ENCODE results near the gene CCDC137.
A peak's percentile ranks its signal among the peaks of the same experiment; 100 is the strongest.
"Not testable (repeated sequence)": the region's sequence is repeated elsewhere in the genome, so short reads cannot be mapped to it uniquely, and the experiment has no call there.

The CCDC137 gene, protein sequence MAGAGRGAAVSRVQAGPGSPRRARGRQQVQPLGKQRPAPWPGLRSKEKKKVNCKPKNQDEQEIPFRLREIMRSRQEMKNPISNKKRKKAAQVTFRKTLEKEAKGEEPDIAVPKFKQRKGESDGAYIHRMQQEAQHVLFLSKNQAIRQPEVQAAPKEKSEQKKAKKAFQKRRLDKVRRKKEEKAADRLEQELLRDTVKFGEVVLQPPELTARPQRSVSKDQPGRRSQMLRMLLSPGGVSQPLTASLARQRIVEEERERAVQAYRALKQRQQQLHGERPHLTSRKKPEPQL

DNA sequence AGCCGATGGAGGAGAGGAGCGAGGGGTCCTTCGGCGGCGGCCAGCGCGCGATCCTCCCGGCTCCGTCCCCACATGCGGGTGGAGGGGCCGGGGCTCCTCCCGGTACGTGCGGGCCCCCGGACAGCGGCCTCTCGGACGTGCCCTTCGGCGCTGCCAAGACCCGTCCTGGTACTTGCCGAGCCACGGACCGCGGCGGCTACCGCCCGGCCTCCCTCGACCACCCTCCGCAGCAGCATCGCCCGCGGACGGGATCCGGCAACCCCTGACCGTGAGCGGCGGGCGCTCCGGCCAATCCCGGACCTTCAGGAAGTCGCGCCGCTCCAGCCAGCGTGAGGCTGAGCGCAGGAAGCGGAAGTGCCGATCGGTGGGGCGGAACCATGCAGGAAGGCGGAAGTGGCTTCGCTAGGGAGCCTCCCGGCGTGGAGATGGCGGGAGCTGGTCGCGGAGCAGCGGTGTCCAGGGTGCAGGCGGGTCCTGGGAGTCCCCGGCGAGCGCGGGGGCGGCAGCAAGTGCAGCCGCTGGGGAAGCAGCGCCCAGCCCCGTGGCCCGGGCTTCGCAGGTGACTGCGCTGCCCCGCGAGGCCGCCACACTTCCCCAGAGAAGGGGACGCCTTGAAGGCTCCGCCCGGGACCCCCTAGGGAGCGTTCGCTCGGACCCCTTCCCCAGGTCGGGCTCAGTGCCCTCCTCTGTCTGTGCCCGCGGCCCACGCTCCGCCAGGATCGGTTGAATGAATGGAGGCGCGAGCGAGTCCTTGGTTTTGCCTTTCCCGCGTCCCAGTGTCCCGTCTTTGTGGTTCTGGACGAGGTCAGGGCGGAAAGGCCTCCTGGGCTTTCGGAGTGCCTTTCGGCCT lies at the start of gene CCDC137, which contains the start of gene OXLD1:
Gene CCDC137, plus strand, starts transcription at position 396 of the 850 bp plus-strand sequence. Its CDS starts 30 bp downstream, at position 426.
Gene OXLD1, minus strand, starts transcription at position 264 of the 850 bp plus-strand sequence. Its CDS starts 28 bp downstream, at position 236.
- peak; percentile 82 to 91 for DNase-seq

DNA sequence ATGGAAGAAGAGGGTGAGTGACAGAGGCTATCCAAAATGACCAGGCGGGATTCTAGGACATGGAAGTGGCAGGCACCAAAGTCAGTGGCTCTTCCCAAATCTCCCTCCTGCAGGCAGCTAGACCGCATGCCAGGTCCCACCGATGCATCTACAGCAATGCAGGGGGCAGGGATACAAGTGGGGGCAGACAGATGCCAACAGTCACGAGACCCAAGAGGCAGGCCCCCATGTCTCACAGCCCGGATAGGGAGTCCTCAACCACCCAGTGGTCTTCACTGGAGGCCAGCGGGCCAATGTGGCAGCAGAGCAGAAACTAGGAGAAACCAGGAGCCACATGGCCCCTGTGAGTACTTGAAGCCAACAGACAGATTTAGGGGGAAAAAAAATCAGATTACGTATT lies 49.7 kb upstream of the CCDC137 start:
- no peak for DNase-seq

DNA sequence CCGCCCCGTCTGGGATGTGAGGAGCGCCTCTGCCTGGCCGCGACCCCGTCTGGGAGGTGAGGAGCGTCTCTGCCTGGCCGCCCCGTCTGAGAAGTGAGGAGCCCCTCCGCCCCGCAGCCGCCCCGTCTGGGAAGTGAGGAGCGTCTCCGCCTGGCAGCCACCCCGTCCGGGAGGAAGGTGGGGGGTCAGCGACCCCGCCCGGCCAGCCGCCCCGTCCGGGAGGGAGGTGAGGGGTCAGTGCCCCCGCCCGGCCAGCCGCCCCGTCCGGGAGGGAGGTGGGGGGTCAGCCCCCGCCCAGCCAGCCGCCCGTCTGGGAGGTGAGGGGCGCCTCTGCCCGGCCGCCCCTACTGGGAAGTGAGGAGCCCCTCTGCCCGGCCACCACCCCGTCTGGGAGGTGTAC lies 48.2 kb upstream of the CCDC137 start:
- not testable (repeated sequence) for DNase-seq

DNA sequence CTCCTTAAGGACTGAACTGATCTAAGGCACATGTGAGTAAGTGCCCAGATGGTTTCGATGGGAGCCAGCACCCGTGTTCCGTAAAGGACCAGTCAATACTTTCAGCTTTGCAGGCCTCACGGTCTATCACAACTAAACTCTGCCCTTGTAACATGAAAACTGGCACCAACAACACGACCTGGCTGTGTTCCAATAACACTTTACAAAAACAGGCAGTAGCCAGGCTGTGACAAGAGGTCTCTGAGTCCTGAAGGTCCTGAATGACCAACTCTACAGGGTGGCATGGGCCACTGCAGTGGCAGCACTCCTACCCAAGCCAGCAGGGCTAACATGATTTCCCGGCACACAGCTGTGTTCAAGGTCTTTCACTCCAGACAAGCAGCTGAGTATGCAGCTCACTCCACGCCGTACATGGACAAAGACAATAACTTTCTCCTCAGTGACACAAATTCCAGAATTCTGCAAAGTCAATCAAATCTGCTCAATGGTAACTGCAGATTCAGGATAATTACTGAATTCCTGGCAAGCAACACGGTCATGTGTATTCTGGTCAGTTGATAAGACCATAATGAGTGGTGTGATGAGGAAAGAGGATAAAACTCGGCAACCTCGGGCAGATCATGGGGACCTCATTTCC lies 44.9 kb upstream of the CCDC137 start:
- DNase-seq: no peak

DNA sequence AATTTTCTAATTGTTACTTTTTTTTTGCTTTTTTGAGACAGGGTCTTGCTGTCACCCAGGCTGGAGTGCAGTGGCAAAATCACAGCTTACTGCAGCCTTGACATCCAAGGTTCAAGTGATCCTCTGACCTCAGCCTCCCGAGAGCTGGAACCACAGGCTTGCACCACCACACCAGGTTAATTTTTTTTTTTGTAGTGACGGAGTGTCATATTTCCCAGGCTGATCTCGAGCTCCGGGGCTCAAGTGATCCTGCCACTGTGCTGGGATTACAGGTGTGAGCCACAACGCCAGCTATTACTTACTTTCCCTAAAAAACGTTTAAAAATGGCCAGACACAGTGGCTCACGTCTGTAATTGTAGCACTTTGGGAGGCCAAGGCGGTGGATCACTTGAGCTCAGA lies 36.3 kb upstream of the CCDC137 start:
- DNase-seq: no peak

DNA sequence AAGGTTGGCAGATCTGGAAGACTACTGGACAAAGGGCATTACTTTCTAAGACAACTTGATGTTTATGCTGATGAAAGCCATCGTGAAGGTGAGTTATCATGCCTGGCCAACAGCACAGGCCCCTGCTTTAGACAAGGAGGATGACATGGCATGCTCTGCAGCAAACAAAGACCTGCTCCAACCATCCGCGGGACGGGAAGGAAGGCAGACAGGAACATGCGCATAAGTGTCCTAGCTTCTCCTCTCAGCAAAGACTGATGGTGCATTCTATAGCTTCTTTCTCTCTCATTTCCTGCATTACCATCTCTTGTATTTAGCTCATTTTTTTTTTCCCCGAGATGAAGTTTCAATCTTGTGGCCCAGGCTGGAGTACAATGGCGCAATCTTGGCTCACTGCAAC lies 35.1 kb upstream of the CCDC137 start:
- DNase-seq: no peak

DNA sequence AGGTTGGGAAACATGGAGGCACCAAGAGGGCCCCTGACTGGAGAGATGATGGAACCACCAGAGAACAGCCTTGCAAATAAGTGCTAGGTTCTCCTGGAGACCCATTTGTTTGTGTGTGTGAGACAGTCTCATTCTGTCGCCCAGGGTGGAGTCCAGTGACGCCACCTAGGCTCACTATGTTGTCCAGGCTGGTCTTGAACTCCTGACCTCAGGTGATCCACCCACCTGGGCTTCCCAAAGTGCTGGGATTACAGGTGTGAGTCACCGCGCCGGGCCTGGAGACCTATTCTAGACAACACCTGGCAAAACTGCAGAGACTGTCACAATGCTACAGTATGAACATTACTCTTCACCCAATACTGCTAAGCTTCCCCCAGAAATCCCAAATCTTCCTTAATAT lies 31.1 kb upstream of the CCDC137 start:
- no peak for DNase-seq

DNA sequence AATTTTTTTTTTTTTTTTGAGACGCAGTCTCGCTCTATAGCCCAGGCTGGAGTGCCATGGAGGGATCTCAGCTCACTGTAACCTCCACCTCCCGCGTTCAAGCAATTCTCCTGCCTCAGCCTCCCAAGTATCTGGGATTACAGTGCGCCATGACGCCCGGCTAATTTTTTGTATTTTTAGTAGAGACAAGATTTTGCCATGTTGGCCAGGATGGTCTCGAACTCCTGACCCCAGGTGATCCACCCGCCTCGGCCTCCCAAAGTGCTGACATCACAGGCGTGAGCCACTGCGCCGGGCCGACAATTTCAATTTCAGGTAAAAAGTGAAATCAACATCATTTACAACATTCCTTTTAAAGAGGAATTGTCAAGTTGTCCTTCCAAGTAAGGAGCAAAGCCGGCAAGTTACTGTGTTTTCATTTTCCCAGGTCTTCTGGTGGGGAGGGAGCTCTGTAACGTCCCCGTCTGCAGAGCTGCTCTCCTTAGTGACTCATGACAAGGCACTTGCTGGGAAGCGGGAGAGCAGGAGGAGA lies 30.5 kb upstream of the CCDC137 start:
- DNase-seq: peak; percentile 28 to 39

DNA sequence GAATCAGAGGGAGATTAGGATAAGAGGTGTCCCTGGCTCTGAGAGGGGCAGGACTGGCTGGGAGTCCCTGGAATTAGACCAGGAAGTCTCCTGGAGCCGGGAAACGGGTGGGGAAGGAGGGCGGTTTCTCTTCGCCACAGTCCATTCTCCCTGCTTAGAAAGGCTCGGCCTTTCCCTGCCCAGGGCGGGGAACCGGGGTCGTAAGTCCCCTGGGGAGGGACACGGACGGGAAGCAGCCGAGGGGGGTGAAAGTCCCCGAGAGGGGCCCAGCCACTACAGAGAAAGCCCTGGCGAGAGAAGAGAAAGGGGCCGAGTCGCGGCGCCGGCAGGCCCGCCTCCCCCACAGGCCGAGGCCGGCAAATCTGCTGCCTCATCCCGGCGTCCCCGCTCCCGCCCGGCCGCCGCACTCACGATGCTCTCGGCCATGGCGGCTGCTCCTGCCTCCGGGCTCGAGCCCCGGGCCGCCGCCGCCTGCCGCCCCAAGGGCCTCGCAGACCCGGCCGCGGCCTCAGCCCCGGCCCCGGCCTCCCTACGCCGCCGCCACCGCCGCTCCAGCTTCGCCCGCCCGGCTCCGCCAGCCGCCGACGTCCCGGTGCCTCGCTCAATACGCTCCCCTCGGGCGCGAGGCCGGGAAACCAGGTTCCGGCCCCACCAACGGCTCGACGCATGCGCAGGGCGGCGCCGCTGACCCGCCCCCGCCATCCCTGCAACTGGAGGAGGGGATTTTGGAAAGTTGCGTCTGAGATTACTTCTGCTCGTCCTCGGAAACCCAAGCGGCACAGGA lies 29.8 kb upstream of the CCDC137 start, which contains the start of the genes NPLOC4 and TSPAN10:
Gene NPLOC4, minus strand, starts transcription at position 608 of the 784 bp plus-strand sequence. Its CDS starts 182 bp downstream, at position 426.
Gene TSPAN10, plus strand, starts transcription at position 692 of the 784 bp plus-strand sequence. CDS start 5,217 bp downstream, outside the sequence.
- peak; percentile 34 to 69 for DNase-seq

DNA sequence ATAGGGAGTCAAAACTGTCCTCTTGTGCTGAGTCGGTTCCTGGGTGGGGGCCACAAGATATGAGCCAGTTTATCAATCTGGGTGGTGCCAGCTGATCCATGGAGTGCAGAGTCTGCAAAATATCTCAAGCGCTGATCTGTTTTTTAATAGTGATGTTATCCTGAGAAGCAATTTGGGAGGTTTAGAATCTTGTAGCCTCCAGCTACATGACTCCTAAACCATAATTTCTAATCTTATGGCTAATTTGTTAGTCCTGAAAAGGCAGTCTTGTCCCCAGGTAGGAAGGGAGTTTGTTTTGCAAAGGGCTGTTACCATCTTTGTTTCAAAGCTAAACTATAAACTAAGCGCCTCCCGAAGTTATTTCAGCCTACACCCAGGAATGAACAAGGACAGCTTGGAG lies 27.9 kb upstream of the CCDC137 start:
- DNase-seq: no peak

DNA sequence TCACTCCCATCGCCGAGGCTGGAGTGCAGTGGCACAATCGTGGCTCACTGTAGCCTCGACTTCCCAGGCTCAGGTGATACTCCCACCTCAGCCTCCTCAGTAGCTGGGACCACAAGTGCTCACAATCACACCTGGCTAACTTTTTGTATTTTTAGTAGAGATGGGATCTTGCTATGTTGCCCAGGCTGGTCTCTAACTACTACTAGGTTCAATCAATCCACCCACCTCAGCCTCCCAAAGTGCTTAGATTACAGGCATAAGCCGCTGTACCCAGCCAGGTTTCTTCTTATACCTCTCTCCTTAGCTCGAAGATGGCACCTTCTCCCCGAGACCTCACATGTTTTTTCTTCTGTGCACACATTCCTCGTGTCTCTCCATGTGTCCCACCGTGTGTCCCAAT lies 26.5 kb upstream of the CCDC137 start:
- DNase-seq: no peak

DNA sequence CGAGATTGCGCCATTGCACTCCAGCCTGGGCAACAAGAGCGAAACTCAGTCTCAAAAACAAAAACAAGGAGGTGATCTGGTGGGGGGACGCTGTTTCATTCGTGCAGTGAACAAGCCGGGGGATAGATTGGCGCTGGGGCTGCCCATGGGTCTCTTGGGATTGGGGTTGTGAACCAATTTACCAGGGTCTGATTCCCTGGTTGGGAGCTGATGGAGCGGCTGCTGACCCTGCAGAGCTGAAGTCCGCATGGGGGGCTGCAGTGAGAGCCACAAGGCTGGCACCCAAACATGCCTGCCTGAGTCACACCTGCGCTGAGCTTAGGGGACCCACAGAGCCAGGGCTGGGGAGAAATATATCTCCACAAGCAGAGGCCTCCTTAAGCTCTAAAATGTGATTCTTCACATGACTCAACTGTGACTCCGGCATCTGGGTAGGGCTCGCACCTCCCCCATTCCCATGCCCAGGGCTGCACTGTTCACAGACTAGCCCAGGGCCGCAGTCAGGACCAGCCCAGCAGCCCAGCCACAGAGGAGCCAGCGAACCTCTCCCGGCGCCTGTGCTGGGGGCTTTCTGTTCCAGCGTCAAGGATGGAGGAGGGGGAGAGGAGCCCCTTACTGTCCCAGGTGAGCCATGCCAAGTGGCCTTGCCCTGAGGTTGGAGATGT lies 24.6 kb upstream of the CCDC137 start:
- no peak for DNase-seq

DNA sequence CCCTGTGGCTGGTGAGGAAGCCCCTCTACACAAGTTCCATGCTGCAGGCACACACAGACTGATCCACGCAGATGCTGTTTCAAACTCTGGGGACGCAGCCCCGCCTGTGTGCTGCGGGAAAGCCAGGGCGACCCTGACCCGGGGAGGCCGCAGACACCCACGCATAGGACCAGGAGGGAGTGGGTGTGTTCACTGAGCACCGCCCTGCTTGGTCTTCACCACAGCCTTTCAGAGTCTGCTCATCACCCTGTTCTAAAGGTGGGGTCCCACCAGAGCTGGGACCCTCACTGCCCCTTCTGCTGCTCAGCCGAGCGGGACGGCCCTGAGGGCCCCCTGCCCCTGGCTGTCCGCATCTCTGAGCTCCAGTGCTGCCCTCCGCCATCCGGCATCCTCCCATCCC lies 22.0 kb upstream of the CCDC137 start:
- no peak for DNase-seq

DNA sequence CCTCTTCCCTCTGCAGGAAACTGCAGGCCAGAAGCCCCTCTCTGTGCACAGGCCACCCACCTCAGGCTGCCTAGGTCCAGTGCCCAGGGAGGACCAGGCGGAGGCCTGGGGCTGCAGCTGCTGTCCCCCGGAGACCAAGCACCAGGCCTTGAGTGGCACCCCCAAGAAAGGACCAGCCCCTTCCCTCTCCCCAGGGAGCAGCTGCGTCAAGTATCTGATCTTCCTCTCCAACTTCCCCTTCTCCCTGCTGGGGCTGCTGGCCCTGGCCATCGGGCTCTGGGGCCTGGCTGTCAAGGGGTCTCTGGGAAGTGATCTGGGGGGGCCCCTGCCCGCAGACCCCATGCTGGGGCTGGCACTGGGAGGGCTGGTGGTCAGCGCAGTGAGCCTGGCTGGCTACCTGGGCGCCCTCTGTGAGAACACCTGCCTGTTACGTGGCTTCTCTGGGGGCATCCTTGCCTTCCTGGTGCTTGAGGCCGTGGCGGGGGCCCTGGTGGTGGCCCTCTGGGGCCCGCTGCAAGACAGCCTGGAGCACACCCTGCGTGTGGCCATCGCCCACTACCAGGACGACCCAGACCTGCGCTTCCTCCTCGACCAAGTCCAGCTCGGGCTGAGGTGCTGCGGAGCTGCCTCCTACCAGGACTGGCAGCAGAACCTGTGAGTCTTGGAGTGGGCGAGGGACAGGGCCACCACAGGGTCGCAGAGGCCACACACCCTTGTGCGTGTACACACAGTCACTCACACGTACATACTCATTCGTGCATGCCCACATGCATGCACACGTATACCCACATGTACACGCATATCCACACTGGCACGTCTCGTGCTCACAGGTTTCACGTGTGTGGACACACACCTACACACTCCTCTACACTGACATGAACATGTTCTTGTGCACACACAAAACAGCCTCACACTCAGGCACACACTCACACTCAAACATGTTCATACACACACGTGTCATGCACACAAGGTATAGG lies 21.3 kb upstream of the CCDC137 start:
- DNase-seq: no peak

DNA sequence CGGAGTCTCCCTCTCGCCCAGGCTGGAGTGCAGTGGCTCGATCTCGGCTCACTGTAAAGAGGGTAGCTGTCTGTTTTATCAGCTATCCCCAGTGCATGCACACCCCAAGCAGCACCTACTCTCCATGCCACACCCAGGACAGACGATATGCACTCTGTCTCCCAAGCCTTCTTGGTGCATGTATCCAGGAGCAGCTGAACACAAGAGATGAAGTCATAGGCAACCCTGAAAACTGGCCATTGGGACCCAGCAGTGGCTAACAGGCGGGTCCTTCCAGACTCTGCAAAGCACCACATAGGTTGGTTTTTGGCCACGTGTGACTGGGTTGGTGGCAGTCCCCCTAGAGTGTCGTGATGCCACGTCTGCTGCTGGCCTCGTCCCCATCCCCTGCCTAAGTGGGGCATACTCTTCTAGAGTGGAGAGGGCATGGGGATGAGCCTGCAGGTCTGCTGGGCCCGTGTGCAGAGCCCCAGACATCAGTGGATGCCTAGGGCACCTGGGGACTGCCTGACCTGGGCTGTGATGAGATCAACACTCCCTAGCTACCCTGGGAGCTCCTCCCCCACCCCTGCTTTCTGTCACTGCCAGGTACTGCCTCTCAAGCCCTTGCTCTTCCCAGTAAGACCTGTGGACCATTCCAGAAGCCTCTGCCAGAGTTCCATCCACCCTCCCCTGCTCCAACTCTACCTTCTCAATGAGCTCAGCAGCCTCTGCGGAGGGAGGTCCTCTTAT lies 19.5 kb upstream of the CCDC137 start:
- DNase-seq: no peak

DNA sequence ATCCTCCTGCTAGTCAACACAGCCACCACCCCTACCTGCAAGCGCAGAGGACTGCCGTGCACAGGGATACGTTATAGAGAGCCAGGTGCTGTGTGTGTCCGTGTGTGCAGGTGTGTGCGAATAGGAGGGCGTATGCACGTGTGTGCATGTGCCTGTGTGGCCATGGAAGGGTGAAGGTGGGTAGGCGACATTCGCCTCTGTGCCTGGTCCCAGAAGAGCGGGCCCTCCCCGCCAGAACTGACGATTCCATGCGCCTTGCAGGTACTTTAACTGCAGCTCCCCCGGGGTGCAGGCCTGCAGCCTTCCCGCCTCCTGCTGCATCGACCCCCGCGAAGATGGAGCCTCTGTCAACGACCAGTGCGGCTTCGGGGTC lies 18.9 kb upstream of the CCDC137 start:
- no peak for DNase-seq

DNA sequence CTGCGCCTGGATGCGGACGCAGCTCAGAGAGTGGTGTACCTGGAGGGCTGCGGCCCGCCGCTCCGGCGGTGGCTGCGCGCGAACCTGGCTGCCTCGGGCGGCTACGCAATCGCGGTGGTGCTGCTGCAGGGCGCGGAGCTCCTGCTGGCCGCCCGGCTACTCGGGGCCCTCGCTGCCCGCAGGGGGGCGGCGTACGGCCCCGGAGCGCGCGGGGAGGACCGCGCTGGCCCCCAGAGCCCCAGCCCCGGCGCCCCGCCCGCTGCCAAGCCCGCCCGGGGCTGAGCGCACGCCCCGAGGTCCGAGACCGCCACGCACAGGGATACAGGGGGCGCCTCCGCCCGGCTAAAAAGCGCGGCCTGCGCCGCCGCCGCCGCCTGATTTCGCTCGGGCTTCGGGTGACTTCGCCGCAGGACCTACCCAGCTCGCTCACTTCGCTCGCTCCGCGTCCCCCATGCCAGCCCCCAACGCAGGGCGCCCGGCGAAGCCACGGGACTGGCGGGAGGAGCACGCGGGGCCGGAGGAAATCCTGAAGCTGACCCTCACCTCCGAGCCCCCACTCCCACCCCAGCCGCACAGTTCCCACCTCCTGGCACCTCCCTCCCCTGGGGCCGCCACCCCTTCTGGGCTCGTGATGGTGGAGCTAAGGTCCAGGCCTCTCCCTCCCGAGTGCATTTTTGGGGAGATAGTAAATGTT lies 18.4 kb upstream of the CCDC137 start:
- DNase-seq: no peak

DNA sequence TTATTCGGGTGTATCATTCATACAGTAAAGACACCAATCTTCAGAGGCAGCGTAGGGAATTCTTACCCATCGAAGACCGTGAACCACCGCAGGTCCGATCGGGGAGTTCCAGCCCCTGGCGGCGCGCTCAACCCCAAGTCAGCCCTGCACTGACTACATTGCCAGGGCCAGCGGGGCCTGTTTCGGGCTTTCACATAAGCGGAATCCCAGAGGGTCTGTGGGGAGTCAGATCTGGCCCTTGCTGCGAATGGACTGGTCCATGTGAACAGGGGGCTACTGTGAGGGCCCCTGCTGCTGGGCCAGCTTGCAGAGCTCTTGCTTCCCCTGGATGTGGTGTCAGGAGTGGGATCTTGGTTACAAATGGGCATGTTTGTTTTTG lies 17.8 kb upstream of the CCDC137 start:
- DNase-seq: no peak

DNA sequence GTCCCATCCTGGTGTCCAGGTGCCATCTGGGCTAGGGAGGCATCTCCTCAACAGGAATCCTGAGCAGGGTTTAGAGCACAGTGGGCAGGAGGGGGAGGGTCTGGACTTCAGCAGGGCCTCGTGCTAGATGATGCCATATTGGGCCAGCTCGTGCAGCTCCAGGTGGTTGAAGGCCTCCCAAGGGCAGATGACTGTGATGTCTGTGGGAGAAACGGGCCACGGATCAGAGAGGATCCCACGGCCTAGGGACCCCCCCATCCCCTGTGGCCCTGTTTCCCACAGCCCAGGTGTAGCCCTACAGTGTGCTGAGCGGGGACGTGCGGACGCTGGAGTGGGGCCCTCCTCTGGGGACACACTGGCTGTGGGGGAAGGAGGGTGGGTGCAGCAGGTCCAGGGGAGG lies 15.6 kb upstream of the CCDC137 start:
- no peak for DNase-seq
